ENCODE results near the gene FERMT1. TPM values are rescaled to one million over a fixed set of nuclear protein-coding genes. Genes with fewer than 3 reads are reported as not detected.

Gene FERMT1
- total RNA-seq, 4 donors from 2014 or later = 0.78 to 3.5 (median 1.2) TPM

- no peak overlapping the region for H3K27ac ChIP-seq
- no peaks in the 10 kb centered on the region for H3K27me3 ChIP-seq
- H3K9me3 ChIP-seq = no peaks in the 10 kb centered on the region
- 64 to 92% methylated on average over 2 of the region's 2 CpGs for WGBS, 2 donors
- no peaks in the 10 kb centered on the region for H3K4me1 ChIP-seq
- DNase-seq (ENCODE audit: low spot score in 2 of 2) = no peak
- H3K36me3 ChIP-seq = no peaks in the 10 kb centered on the region
- H3K4me3 ChIP-seq = no peak overlapping the region
- TF ChIP-seq CTCF (IDR thresholded peaks at IDR 0.05) (no peak), EP300 (IDR thresholded peaks at IDR 0.05) (no peak), POLR2A (IDR thresholded peaks at IDR 0.05) (no peak)
Measured at GRCh38 chr20:6086868-6087267, 36.0 kb downstream of the FERMT1 start.

- Histone ChIP-seq H3K36me3 (no peaks in the 10 kb centered on the region), H3K4me1 (no peaks in the 10 kb centered on the region), H3K27ac (no peak overlapping the region), H3K9me3 (no peaks in the 10 kb centered on the region), H3K4me3 (no peak overlapping the region), H3K27me3 (no peaks in the 10 kb centered on the region)
- WGBS, 2 donors = 84 to 85% methylated on average over 9 of the region's 9 CpGs
- TF ChIP-seq CTCF (IDR thresholded peaks at IDR 0.05) (no peak), POLR2A (IDR thresholded peaks at IDR 0.05) (no peak), EP300 (IDR thresholded peaks at IDR 0.05) (no peak)
- no peak for DNase-seq (ENCODE audit: low spot score in 2 of 2)
Measured at GRCh38 chr20:6083926-6084325, 38.9 kb downstream of the FERMT1 start.

GRCh38 chr20:6081236-6081635 lies 41.6 kb downstream of the FERMT1 start:
- H3K4me1 ChIP-seq = no peaks in the 10 kb centered on the region
- no peak overlapping the region for H3K4me3 ChIP-seq
- H3K27ac ChIP-seq = no peak overlapping the region
- H3K27me3 ChIP-seq = no peaks in the 10 kb centered on the region
- no peaks in the 10 kb centered on the region for H3K36me3 ChIP-seq
- no peak for DNase-seq (ENCODE audit: low spot score in 2 of 2)
- H3K9me3 ChIP-seq = no peaks in the 10 kb centered on the region
- 47 to 57% methylated on average over 2 of the region's 2 CpGs for WGBS, 2 donors
- TF ChIP-seq EP300 (IDR thresholded peaks at IDR 0.05) (no peak), CTCF (IDR thresholded peaks at IDR 0.05) (no peak), POLR2A (IDR thresholded peaks at IDR 0.05) (no peak)

GRCh38 chr20:6079016-6079415 lies 43.8 kb downstream of the FERMT1 start:
- no peak overlapping the region for H3K27ac ChIP-seq
- 61 to 77% methylated on average over 2 of the region's 2 CpGs for WGBS, 2 donors
- no peak overlapping the region for H3K4me3 ChIP-seq
- no peaks in the 10 kb centered on the region for H3K27me3 ChIP-seq
- no peaks in the 10 kb centered on the region for H3K9me3 ChIP-seq
- H3K4me1 ChIP-seq = no peaks in the 10 kb centered on the region
- TF ChIP-seq POLR2A (IDR thresholded peaks at IDR 0.05) (no peak), EP300 (IDR thresholded peaks at IDR 0.05) (no peak), CTCF (IDR thresholded peaks at IDR 0.05) (no peak)
- no peak for DNase-seq (ENCODE audit: low spot score in 2 of 2)
- H3K36me3 ChIP-seq = no peaks in the 10 kb centered on the region

- H3K27ac ChIP-seq = no peak overlapping the region
- no peaks in the 10 kb centered on the region for H3K9me3 ChIP-seq
- H3K36me3 ChIP-seq = no peaks in the 10 kb centered on the region
- TF ChIP-seq CTCF (IDR thresholded peaks at IDR 0.05) (no peak), POLR2A (IDR thresholded peaks at IDR 0.05) (no peak)
- no peaks in the 10 kb centered on the region for H3K27me3 ChIP-seq
- no peaks in the 10 kb centered on the region for H3K4me1 ChIP-seq
- DNase-seq (ENCODE audit: low spot score in 2 of 2) = no peak
- WGBS, 2 donors = 50% methylated on average over 8 of the region's 8 CpGs
- no peak overlapping the region for H3K4me3 ChIP-seq
Measured at GRCh38 chr20:6075428-6076219, 47.2 kb downstream of the FERMT1 start.

All from tibial nerve (tissue), 4 donors.